PC-3 (cell line): ENCODE data around the gene OR10A2. TPM values are rescaled to one million over a fixed set of nuclear protein-coding genes. Genes with fewer than 3 reads are reported as not detected.

Experiments
- ATAC-seq: fragments of 200-7000 bp; cut with Tn5 transposase; 2 replicates; pipeline ENCODE4 v1.9.1; 2020; ENCODE audit warnings: mild to moderate bottlenecking, moderate library complexity
- BruUV-seq: library from RNA; stranded (reverse); fragments of 400-500 nt; replicated peaks from 2 replicates; lab custom pipeline; 2021; lab: Mats Ljungman, UMichigan
- CTCF ChIA-PET: fragments of 300-600 bp; sonication (Branson Sonifier 250); formaldehyde crosslinking; loops from one replicate; lab custom pipeline; 2022; ENCODE audit warnings: antibody characterized with exemption; lab: Charles Lee
- POLR2A ChIA-PET: fragments of 300-600 bp; sonication (Branson Sonifier 250); formaldehyde crosslinking; loops from one replicate; lab custom pipeline; 2022; ENCODE audit warnings: antibody characterized with exemption; ENCODE audit not compliant: unreplicated experiment; lab: Charles Lee
- DNase-seq: peaks from one replicate; pipeline ENCODE4 v3.0.0-alpha.2; 2015
- H2AFZ ChIP-seq: fragments of 300-600 bp; sonication (generic); 2 replicates; pipeline ENCODE4 v1.6.0; 2016; ENCODE audit warnings: antibody characterized with exemption, low read length
- H3F3A ChIP-seq: fragments of 300-600 bp; sonication (generic); one replicate; pipeline ENCODE4 v1.6.0; 2017; ENCODE audit warnings: antibody characterized with exemption, low read length, control low read depth, mild to moderate bottlenecking; ENCODE audit not compliant: unreplicated experiment
- H3K27ac ChIP-seq: fragments of 300-600 bp; sonication (generic); 2 replicates; pipeline ENCODE4 v1.5.1; 2016; ENCODE audit warnings: mild to moderate bottlenecking, low read length
- H3K27me3 ChIP-seq: fragments of 300-600 bp; sonication (generic); 2 replicates; pipeline ENCODE4 v1.6.1; 2016; ENCODE audit warnings: low read length, mixed read lengths
- H3K36me3 ChIP-seq: fragments of 300-600 bp; sonication (generic); 2 replicates; pipeline ENCODE4 v1.6.1; 2016; ENCODE audit warnings: low read depth, mixed run types, low read length, mixed read lengths
- H3K4me1 ChIP-seq: fragments of 300-600 bp; sonication (generic); 2 replicates; pipeline ENCODE4 v1.5.1; 2016; ENCODE audit warnings: low read length; ENCODE audit not compliant: insufficient read depth
- H3K4me2 ChIP-seq: fragments of 300-600 bp; sonication (generic); 2 replicates; pipeline ENCODE4 v1.6.0; 2016; ENCODE audit warnings: low read length
- H3K4me3 ChIP-seq: fragments of 300-600 bp; sonication (generic); 2 replicates; pipeline ENCODE4 v1.5.1; 2016; ENCODE audit warnings: mild to moderate bottlenecking, low read length, mixed read lengths
- H3K79me2 ChIP-seq: fragments of 300-600 bp; sonication (generic); 2 replicates; pipeline ENCODE4 v1.6.1; 2017; ENCODE audit warnings: low read length, mixed read lengths
- H3K9ac ChIP-seq: fragments of 300-600 bp; sonication (generic); 2 replicates; pipeline ENCODE4 v1.6.0; 2016; ENCODE audit warnings: mild to moderate bottlenecking, low read length
- H3K9me2 ChIP-seq: fragments of 300-600 bp; sonication (generic); replicated peaks from 2 replicates; pipeline ENCODE4 v1.6.1; 2016; ENCODE audit warnings: mixed run types, low read length, mixed read lengths
- H3K9me3 ChIP-seq: fragments of 300-600 bp; sonication (generic); 2 replicates; pipeline ENCODE4 v1.6.1; 2016; ENCODE audit warnings: low read length, mixed read lengths
- H4K20me1 ChIP-seq: fragments of 300-600 bp; sonication (generic); 2 replicates; pipeline ENCODE4 v1.6.1; 2016; ENCODE audit warnings: low read length, mixed read lengths
- CTCF ChIP-seq: fragments of 300-600 bp; sonication (generic); conservative IDR thresholded peaks from 2 replicates; pipeline ENCODE4 v1.5.1; 2017; ENCODE audit warnings: antibody characterized with exemption, low read depth, mild to moderate bottlenecking, low read length
- EZH2 ChIP-seq: fragments of 300-600 bp; sonication (generic); IDR thresholded peaks from one replicate; pipeline ENCODE4 v1.6.1; 2017; ENCODE audit warnings: antibody characterized with exemption, mild to moderate bottlenecking, low read length; ENCODE audit not compliant: unreplicated experiment
- EZH2phosphoT487 ChIP-seq: fragments of 300-600 bp; sonication (generic); IDR thresholded peaks from 2 replicates; pipeline ENCODE4 v1.6.1; 2018; ENCODE audit warnings: mild to moderate bottlenecking, antibody characterized with exemption, low read length, borderline replicate concordance
- intact Hi-C: fragments of 100-400 bp; cut with micrococcal nuclease; formaldehyde crosslinking; loops from 2 replicates; pipeline ENCODE4 v1.9.0; 2023
- total RNA-seq: library from RNA; depleted of rRNA; stranded (reverse); fragments of >200 nt; gene quantifications from 2 replicates; pipeline ENCODE4 v1.2.3, GENCODE V29; 2014

OR10A2 gene
- total RNA-seq, 1 experiment from 2014 or later, result not detected

- BruUV-seq, result no TSS peak
- no peak overlapping the region for H2AFZ ChIP-seq
- no peaks in the 10 kb centered on the region for H3K36me3 ChIP-seq
- no peaks in the 10 kb centered on the region for H4K20me1 ChIP-seq
- H3K4me3 ChIP-seq, result no peak overlapping the region
- intact Hi-C loops, result no loop called here
- no peaks in the 10 kb centered on the region for H3F3A ChIP-seq
- H3K79me2 ChIP-seq, result no peaks in the 10 kb centered on the region
- no peaks in the 10 kb centered on the region for H3K9me3 ChIP-seq
- no peaks in the 10 kb centered on the region for H3K9me2 ChIP-seq
- POLR2A ChIA-PET, result no interaction called here
- H3K4me1 ChIP-seq, result no peaks in the 10 kb centered on the region
- DNase-seq (no peak), ATAC-seq (no peak)
- CTCF ChIA-PET, result no interaction called here
- H3K27ac ChIP-seq, result no peak overlapping the region
- no peak for TF ChIP-seq CTCF
- no peak for TF ChIP-seq EZH2phosphoT487
- no peak for TF ChIP-seq EZH2
- H3K4me2 ChIP-seq, result no peak overlapping the region
- no peak overlapping the region for H3K9ac ChIP-seq
- no peaks in the 10 kb centered on the region for H3K27me3 ChIP-seq
Observed at GRCh38 chr11:6871278-6871677, 8.4 kb downstream of the OR10A2 start.

GRCh38 chr11:6875761-6876160 is 12.9 kb downstream of the OR10A2 start:
- no peak overlapping the region for H3K27ac ChIP-seq
- intact Hi-C loops, result no loop called here
- ATAC-seq (no peak), DNase-seq (no peak)
- H3K9me3 ChIP-seq, result no peaks in the 10 kb centered on the region
- POLR2A ChIA-PET, result no interaction called here
- TF ChIP-seq EZH2phosphoT487, result no peak
- no peak for TF ChIP-seq CTCF
- no peak for TF ChIP-seq EZH2
- H3K79me2 ChIP-seq, result no peaks in the 10 kb centered on the region
- H4K20me1 ChIP-seq, result no peaks in the 10 kb centered on the region
- no peaks in the 10 kb centered on the region for H3F3A ChIP-seq
- H3K4me2 ChIP-seq, result no peak overlapping the region
- H3K27me3 ChIP-seq, result peaks cover 9% of the 10 kb centered on the region; the same call in 1 of the 2 replicates
- no peak overlapping the region for H3K4me3 ChIP-seq
- CTCF ChIA-PET, result no interaction called here
- H3K36me3 ChIP-seq, result no peaks in the 10 kb centered on the region
- no peak overlapping the region for H3K9ac ChIP-seq
- no peaks in the 10 kb centered on the region for H3K9me2 ChIP-seq
- no peak overlapping the region for H2AFZ ChIP-seq
- no TSS peak for BruUV-seq
- no peaks in the 10 kb centered on the region for H3K4me1 ChIP-seq

DNA sequence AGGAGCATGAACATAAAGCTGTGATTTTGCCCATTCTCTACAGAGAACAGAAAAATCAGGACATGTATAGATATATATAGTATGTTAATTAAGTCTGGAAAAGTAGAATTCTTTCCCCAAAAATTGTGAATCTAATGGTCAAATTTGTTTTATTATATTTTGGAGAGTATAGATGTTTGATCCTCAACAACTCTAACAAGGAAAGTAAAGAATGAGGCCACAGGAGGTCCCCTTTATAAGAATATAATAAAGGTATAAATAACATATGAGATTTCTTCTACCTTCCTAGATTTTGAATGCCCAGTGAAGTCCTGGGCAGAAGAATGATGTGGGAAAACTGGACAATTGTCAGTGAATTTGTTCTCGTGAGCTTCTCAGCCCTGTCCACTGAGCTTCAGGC is 13.5 kb downstream of the OR10A2 start, which contains the start of gene OR10A4:
Gene OR10A4, plus strand, starts transcription at position 301 of the 400 bp plus-strand sequence. Its CDS starts 23 bp downstream, at position 324.
- Histone ChIP-seq H3K9me3 (no peaks in the 10 kb centered on the region), H3F3A (no peaks in the 10 kb centered on the region), H3K9me2 (no peaks in the 10 kb centered on the region), H3K36me3 (no peaks in the 10 kb centered on the region), H3K4me1 (no peaks in the 10 kb centered on the region), H3K79me2 (no peaks in the 10 kb centered on the region), H3K4me2 (no peak within 1 kb of the TSS), H2AFZ (no peak within 1 kb of the TSS), H3K4me3 (no peak within 1 kb of the TSS), H3K27me3 (peaks cover 10% of the 10 kb centered on the region; the same call in 1 of the 2 replicates), H3K27ac (no peak within 1 kb of the TSS), H3K9ac (no peak within 1 kb of the TSS), H4K20me1 (no peaks in the 10 kb centered on the region)
- ChIA-PET CTCF (no interaction called here), POLR2A (no interaction called here)
- TF ChIP-seq EZH2phosphoT487 (no peak), CTCF (no peak), EZH2 (no peak)
- intact Hi-C loops, result no loop called here
- no TSS peak for BruUV-seq
- DNase-seq (no peak), ATAC-seq (no peak)
